CD14-positive monocyte (primary cell): ENCODE data around the gene GAMT. TPM values are rescaled to one million over a fixed set of nuclear protein-coding genes. Genes with fewer than 3 reads are reported as not detected.
A peak's percentile ranks its signal among the peaks of the same experiment; 100 is the strongest.

Experiments used
- DNase-seq, 3 donors: peaks; one replicate each; pipeline ENCODE4 v3.0.0-alpha.2; 2011 to 2022
- H2AFZ ChIP-seq: 2 replicates; pipeline ENCODE4 v1.6.0; 2012; ENCODE audit warnings: mild to moderate bottlenecking, low read depth, low read length, inconsistent platforms; ENCODE audit not compliant: insufficient read depth, poor library complexity, severe bottlenecking
- H3K27ac ChIP-seq, 2 donors: 1 replicate in 1 of 2; 2 replicates in 1 of 2; pipeline ENCODE4 v1.5.1; 2012 to 2013; ENCODE audit warnings: low read length in 2 of 2, control low read depth in 1 of 2, inconsistent platforms in 1 of 2, low read depth in 1 of 2, mild to moderate bottlenecking in 1 of 2
- H3K27me3 ChIP-seq, 2 donors: one replicate each; pipeline versions ENCODE4 v1.6.0 to v1.6.1; 2011 to 2013; ENCODE audit warnings: low read length in 2 of 2; ENCODE audit not compliant: control insufficient read depth in 2 of 2, insufficient read depth in 2 of 2
- H3K36me3 ChIP-seq, 2 donors: replicated peaks in 1 of 2; 1 replicate in 1 of 2; 2 replicates in 1 of 2; pipeline versions ENCODE4 v1.5.1 to v1.6.1; 2012 to 2013; ENCODE audit warnings: low read length in 2 of 2, control low read depth in 1 of 2, inconsistent platforms in 1 of 2, mild to moderate bottlenecking in 1 of 2; ENCODE audit not compliant: insufficient read depth in 2 of 2, control insufficient read depth in 1 of 2
- H3K4me1 ChIP-seq, 2 donors: 1 replicate in 1 of 2; 2 replicates in 1 of 2; pipeline versions ENCODE4 v1.5.1 to v1.6.1; 2012 to 2013; ENCODE audit warnings: low read length in 2 of 2, control low read depth in 1 of 2, inconsistent platforms in 1 of 2, mild to moderate bottlenecking in 1 of 2, moderate library complexity in 1 of 2; ENCODE audit not compliant: insufficient read depth in 2 of 2, control insufficient read depth in 1 of 2
- H3K4me2 ChIP-seq: replicated peaks from 2 replicates; pipeline ENCODE3; 2012; ENCODE audit warnings: low read length, moderate library complexity, mild to moderate bottlenecking; ENCODE audit not compliant: poor library complexity, severe bottlenecking; ENCODE audit errors: extremely low read depth
- H3K4me3 ChIP-seq, 3 experiments: fragments of 200-600 bp in 1 of 3; sonication (generic) in 1 of 3; replicated peaks in 1 of 3; 1 replicate in 2 of 3; 2 replicates in 1 of 3; pipeline ENCODE4 v1.5.1; 2011 to 2013; ENCODE audit warnings: low read length in 3 of 3, mild to moderate bottlenecking in 3 of 3, control low read depth in 2 of 3, low read depth in 2 of 3, inconsistent platforms in 1 of 3, moderate library complexity in 1 of 3
- H3K79me2 ChIP-seq: 2 replicates; pipeline ENCODE4 v1.6.0; 2012; ENCODE audit warnings: mild to moderate bottlenecking, control low read depth, inconsistent platforms, low read length, moderate library complexity; ENCODE audit not compliant: insufficient read depth
- H3K9ac ChIP-seq: 2 replicates; pipeline ENCODE4 v1.6.0; 2017; ENCODE audit warnings: low read length, mild to moderate bottlenecking; ENCODE audit not compliant: insufficient read depth, poor library complexity, severe bottlenecking
- H3K9me3 ChIP-seq, 2 donors: replicated peaks in 1 of 2; 1 replicate in 1 of 2; 2 replicates in 1 of 2; pipeline versions ENCODE4 v1.5.1 to v1.6.1; 2012 to 2013; ENCODE audit warnings: low read length in 2 of 2, control low read depth in 1 of 2; ENCODE audit not compliant: control insufficient read depth in 1 of 2, insufficient read depth in 1 of 2
- H4K20me1 ChIP-seq: 2 replicates; pipeline ENCODE4 v1.6.0; 2012; ENCODE audit warnings: mild to moderate bottlenecking, low read length, control low read depth, moderate library complexity; ENCODE audit not compliant: insufficient read depth
- H3K27ac Mint-ChIP-seq, 7 donors: one replicate each; pipeline ENCODE4 v1.8.0; 2020; ENCODE audit warnings: mild to moderate bottlenecking in 7 of 7, mixed read lengths in 7 of 7, moderate library complexity in 6 of 7, inconsistent platforms in 2 of 7
- H3K27me3 Mint-ChIP-seq, 3 donors: one replicate each; pipeline ENCODE4 v1.8.0; 2021 to 2022; ENCODE audit warnings: low read depth in 3 of 3, mild to moderate bottlenecking in 3 of 3, mixed read lengths in 3 of 3, moderate library complexity in 3 of 3, inconsistent platforms in 1 of 3
- H3K36me3 Mint-ChIP-seq, 2 donors: one replicate each; pipeline ENCODE4 v1.8.0; 2020; ENCODE audit warnings: mixed read lengths in 2 of 2, inconsistent platforms in 1 of 2, mild to moderate bottlenecking in 1 of 2
- H3K4me1 Mint-ChIP-seq: one replicate; pipeline ENCODE4 v1.8.0; 2020; ENCODE audit warnings: mild to moderate bottlenecking, mixed read lengths
- H3K4me3 Mint-ChIP-seq, 2 donors: one replicate each; pipeline ENCODE4 v1.8.0; 2020; ENCODE audit warnings: mild to moderate bottlenecking in 2 of 2, mixed read lengths in 2 of 2, moderate library complexity in 1 of 2
- H3K9me3 Mint-ChIP-seq, 7 donors: one replicate each; pipeline ENCODE4 v1.8.0; 2020 to 2022; ENCODE audit warnings: mixed read lengths in 7 of 7, mild to moderate bottlenecking in 6 of 7, moderate library complexity in 6 of 7, inconsistent platforms in 2 of 7
- WGBS: methylation state at CpG from one replicate; pipeline ENCODE4 v1.1.5; 2013; ENCODE audit warnings: missing lambda C conversion rate; ENCODE audit not compliant: insufficient coverage; 5-methylcytosine and 5-hydroxymethylcytosine counted together
- intact Hi-C, 2 donors: fragments of 100-400 bp; cut with micrococcal nuclease; formaldehyde crosslinking; loops; one replicate each; pipeline versions ENCODE4 v1.15.0 to v1.15.1; 2023
- polyA plus RNA-seq, 3 donors: library from polyadenylated mRNA; depleted of rRNA in 1 of 3; unstranded in 2 of 3; stranded (reverse) in 1 of 3; fragments of 300-500 nt in 2 of 3; fragments of >200 nt in 1 of 3; fragmentation: Illumina TruSeq in 2 of 3; gene quantifications; 1 replicate in 2 of 3; 2 replicates in 1 of 3; pipeline ENCODE4 v1.2.3, GENCODE V29; 2012 to 2021
- TF ChIP-seq, protein P1 (sequence below): fragments of 200-600 bp; IDR thresholded peaks from one replicate; pipeline ENCODE4 v1.8.0; 2022; ENCODE audit warnings: antibody characterized with exemption, mild to moderate bottlenecking

Gene GAMT
- polyA plus RNA-seq, 3 donors, result 0.95 to 1.3 (median 0.96) TPM

DNA sequence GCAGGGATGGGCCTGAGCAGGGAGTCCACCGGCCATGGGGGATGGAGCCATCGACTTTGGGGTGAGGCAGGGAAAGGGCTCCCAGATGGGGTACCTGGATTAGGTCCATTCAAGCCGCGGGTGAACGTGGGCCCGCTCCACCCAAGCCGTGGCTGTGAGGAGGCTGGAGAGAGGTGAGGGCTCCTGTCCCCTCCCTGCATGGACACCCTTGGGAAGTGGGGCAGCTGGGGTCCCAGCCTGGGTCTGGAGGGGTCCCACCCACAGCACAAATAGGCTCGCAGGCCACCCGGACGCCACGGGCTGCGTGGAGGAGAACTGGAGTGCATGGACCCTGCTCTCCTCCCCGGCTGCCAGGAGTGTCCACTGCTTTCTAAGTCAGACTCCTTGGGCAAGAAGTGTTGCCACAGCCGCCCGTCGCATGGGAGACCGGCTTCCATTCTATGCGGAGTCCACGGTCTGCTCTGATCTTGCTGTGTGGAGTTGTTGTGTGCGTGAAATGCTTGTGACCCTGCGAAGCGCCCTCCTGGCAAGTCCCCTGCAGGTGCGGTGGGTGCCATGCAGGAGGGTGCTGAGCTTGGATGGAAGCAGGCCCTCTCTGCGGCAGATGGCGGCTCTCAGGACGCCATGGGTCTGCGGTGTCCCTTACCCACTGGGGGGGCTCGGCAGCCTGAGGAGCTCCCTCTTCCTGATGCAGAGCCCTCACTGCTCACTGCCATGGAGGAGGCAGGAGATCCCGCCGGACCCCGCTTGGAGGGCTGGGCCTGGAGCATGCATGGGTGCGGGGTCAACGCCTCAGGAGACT lies 8.1 kb upstream of the GAMT start:
- H3K27ac Mint-ChIP-seq, result peak overlapping the region; percentile 46 to 92 (median 85)
- peaks cover 61% of the 10 kb centered on the region for H4K20me1 ChIP-seq

More for the DNA sequence above, 8.1 kb upstream of the GAMT start:
- H3K9me3 Mint-ChIP-seq, result no peaks in the 10 kb centered on the region
- H3K4me1 Mint-ChIP-seq, result peaks cover 47% of the 10 kb centered on the region
- peak overlapping the region; percentile 91 to 95 for H3K4me3 Mint-ChIP-seq
- no peaks in the 10 kb centered on the region for H3K27me3 ChIP-seq
- peak overlapping the region; percentile 64 to 81 for H3K27ac ChIP-seq
- H3K36me3 Mint-ChIP-seq, result peaks cover 9 to 30% of the 10 kb centered on the region in 2 donors
- TF ChIP-seq, protein P1, sequence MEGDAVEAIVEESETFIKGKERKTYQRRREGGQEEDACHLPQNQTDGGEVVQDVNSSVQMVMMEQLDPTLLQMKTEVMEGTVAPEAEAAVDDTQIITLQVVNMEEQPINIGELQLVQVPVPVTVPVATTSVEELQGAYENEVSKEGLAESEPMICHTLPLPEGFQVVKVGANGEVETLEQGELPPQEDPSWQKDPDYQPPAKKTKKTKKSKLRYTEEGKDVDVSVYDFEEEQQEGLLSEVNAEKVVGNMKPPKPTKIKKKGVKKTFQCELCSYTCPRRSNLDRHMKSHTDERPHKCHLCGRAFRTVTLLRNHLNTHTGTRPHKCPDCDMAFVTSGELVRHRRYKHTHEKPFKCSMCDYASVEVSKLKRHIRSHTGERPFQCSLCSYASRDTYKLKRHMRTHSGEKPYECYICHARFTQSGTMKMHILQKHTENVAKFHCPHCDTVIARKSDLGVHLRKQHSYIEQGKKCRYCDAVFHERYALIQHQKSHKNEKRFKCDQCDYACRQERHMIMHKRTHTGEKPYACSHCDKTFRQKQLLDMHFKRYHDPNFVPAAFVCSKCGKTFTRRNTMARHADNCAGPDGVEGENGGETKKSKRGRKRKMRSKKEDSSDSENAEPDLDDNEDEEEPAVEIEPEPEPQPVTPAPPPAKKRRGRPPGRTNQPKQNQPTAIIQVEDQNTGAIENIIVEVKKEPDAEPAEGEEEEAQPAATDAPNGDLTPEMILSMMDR, result no peak
- intact Hi-C loops, result no loop called here
- H2AFZ ChIP-seq, result no peak overlapping the region
- peaks cover 32 to 39% of the 10 kb centered on the region in 2 donors for H3K4me1 ChIP-seq
- H3K36me3 ChIP-seq, result peaks cover 17 to 21% of the 10 kb centered on the region in 2 donors
- peak overlapping the region; percentile 87 to 92 (median 90) for H3K4me3 ChIP-seq
- DNase-seq, result no peak
- H3K4me2 ChIP-seq, result peak overlapping the region; percentile 93
- H3K79me2 ChIP-seq, result peaks cover 68% of the 10 kb centered on the region
- no peaks in the 10 kb centered on the region for H3K9me3 ChIP-seq
- 83% methylated on average over 30 of the region's 33 CpGs for WGBS
- peak overlapping the region; percentile 94 for H3K9ac ChIP-seq
- H3K27me3 Mint-ChIP-seq, result peaks cover 0 to 3% (median 2%) of the 10 kb centered on the region in 3 donors
